Activated CD4-positive, alpha-beta memory T cell treated with anti-CD3 and anti-CD28 coated beads for 36 hours (primary cell): ENCODE results near the gene MKX. TPM values are rescaled to one million over a fixed set of nuclear protein-coding genes. Genes with fewer than 3 reads are reported as not detected.

ENCODE experiments used
- CTCF ChIA-PET: fragments of 350-600 bp; sonication (Branson Sonifier 250); formaldehyde crosslinking; loops from one replicate; lab custom pipeline; 2021; ENCODE audit warnings: antibody characterized with exemption, inconsistent platforms; lab: Charles Lee
- POLR2A ChIA-PET: fragments of 350-600 bp; sonication (Branson Sonifier 250); formaldehyde crosslinking; loops from one replicate; lab custom pipeline; 2021; ENCODE audit warnings: antibody characterized with exemption; lab: Charles Lee
- DNase-seq: peaks from one replicate; pipeline ENCODE4 v3.0.0-alpha.2; 2020
- H3K27ac Mint-ChIP-seq: one replicate; pipeline ENCODE4 v1.8.0; 2021; ENCODE audit warnings: mixed read lengths
- H3K27me3 Mint-ChIP-seq: one replicate; pipeline ENCODE4 v1.8.0; 2021; ENCODE audit warnings: mixed read lengths
- H3K36me3 Mint-ChIP-seq: one replicate; pipeline ENCODE4 v1.8.0; 2021; ENCODE audit warnings: mixed read lengths
- H3K4me1 Mint-ChIP-seq: one replicate; pipeline ENCODE4 v1.8.0; 2021; ENCODE audit warnings: low read depth, mixed read lengths
- H3K4me3 Mint-ChIP-seq: one replicate; pipeline ENCODE4 v1.8.0; 2021; ENCODE audit warnings: mild to moderate bottlenecking, mixed read lengths
- H3K9me3 Mint-ChIP-seq: one replicate; pipeline ENCODE4 v1.8.0; 2021; ENCODE audit warnings: mixed read lengths
- intact Hi-C: fragments of 100-400 bp; cut with micrococcal nuclease; formaldehyde crosslinking; loops from one replicate; pipeline ENCODE4 v1.15.1; 2023
- total RNA-seq, 2 experiments: library from RNA; stranded (reverse); gene quantifications; one replicate each; pipeline ENCODE4 v1.2.3, GENCODE V29; 2021

Gene MKX
- total RNA-seq, 2 experiments from 2014 or later = 0.38 to 0.63 TPM

DNA sequence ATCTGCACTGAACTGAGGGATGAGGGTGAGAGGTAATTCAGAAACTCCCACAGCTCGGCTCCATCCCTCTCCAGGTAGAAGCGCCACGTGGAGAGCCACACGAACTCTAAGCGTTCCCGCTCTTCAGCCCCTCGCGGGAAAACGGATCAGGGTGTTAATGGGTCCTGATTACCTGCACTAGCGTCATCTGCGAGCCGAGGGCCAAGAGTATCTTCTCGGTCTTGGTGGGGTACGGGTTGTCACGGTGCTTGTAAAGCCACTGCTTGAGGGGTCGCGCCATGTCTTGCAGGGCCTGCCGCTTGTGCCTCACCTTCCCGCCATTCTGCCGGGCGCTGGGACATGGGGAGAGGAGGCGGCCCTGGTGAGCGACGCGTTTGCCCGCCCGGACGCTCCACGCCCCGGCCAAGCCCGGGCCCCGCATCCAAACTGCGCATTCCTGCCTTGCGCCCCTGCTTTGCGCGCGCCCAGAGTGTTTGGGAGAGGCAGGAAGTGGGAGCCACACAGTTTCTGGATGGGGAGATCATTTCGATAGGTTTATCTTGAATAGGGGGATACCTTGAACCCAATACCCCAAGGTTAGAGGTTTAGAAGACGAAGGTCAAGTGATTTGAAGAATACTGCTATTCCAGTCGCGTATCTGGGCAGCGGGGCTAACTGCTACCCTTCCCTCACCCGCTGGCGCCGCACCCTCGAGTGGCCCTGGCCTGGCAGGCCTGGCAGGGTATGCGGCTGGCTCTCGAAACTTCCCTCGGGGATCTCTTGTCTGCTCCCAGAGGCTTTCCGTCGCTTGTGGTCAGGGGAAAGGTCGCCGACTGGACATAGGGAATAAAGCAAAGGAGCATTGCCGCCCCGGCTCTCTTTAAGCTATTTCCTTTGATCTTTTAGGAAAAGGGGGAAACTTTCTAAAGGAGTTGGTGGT lies 4.2 kb downstream of the MKX start:
- ChIA-PET CTCF (interaction anchor here (0.7 to 4.6 kb wide), 13 partner anchors 14 to 653 kb away, joined by 3 to 33 read pairs (median 3); no protein-coding TSS in a partner anchor), POLR2A (interaction anchor here (0.6 kb wide), 1 partner anchor 496 kb away, joined by 3 read pairs; no protein-coding TSS in a partner anchor)
- Mint-ChIP-seq H3K4me1 (peaks cover 31% of the 10 kb centered on the region), H3K27ac (no peak overlapping the region), H3K4me3 (peak overlapping the region; percentile 59), H3K27me3 (peaks cover 39% of the 10 kb centered on the region), H3K9me3 (no peaks in the 10 kb centered on the region), H3K36me3 (no peaks in the 10 kb centered on the region)
- intact Hi-C loops = loop anchor here (1.0 to 10.0 kb wide), 9 partner anchors 239 to 933 kb away; partner anchors contain the start of genes BAMBI, MPP7, ODAD2 and RAB18
- DNase-seq = peak; percentile 13

DNA sequence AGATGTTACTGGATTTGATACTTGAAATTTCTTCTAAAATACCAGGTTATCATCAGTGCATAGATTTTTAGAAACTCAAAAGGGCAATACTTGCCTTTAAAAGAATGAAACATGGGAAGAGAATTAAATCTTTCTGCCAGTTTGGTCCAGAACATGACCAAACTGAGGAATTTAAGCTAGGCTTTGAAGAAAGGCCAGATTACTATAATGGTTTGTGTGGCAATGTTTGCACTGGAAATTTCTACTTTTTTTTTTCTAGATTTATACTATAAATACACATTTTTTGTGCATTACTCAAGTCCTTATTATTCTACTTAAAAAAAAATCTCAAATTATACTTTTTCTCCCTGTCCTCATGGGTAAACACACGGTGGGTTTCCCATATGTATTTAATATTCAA lies 9.2 kb downstream of the MKX start:
- H3K4me3 Mint-ChIP-seq = no peak overlapping the region
- no peaks in the 10 kb centered on the region for H3K36me3 Mint-ChIP-seq
- H3K27ac Mint-ChIP-seq = no peak overlapping the region
- peaks cover 29% of the 10 kb centered on the region for H3K27me3 Mint-ChIP-seq
- no peaks in the 10 kb centered on the region for H3K9me3 Mint-ChIP-seq
- ChIA-PET POLR2A (no interaction called here), CTCF (no interaction called here)
- intact Hi-C loops = no loop called here
- peaks cover 6% of the 10 kb centered on the region for H3K4me1 Mint-ChIP-seq
- no peak for DNase-seq

DNA sequence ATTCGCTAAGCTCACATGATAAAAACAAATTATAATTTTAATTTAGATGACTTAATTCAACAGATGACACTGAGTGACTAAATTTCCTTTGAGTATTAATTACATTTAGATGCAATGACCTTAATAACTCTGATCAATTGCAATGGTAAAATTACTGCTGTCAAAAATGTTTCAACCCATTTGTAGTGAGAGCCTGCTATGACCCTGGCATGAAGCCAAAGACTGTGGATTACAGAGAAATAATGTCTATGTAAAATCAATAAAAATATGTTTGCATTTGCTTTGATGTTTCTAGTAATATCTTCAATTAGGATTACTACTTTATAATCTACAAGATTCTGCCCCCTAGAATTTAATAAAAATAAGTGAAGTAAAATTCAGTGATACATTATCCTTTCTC lies 15.6 kb downstream of the MKX start:
- no peak overlapping the region for H3K4me3 Mint-ChIP-seq
- peaks cover 13% of the 10 kb centered on the region for H3K27me3 Mint-ChIP-seq
- no peaks in the 10 kb centered on the region for H3K9me3 Mint-ChIP-seq
- H3K4me1 Mint-ChIP-seq = no peaks in the 10 kb centered on the region
- no peaks in the 10 kb centered on the region for H3K36me3 Mint-ChIP-seq
- intact Hi-C loops = no loop called here
- no peak overlapping the region for H3K27ac Mint-ChIP-seq
- POLR2A ChIA-PET = no interaction called here
- CTCF ChIA-PET = no interaction called here
- no peak for DNase-seq

DNA sequence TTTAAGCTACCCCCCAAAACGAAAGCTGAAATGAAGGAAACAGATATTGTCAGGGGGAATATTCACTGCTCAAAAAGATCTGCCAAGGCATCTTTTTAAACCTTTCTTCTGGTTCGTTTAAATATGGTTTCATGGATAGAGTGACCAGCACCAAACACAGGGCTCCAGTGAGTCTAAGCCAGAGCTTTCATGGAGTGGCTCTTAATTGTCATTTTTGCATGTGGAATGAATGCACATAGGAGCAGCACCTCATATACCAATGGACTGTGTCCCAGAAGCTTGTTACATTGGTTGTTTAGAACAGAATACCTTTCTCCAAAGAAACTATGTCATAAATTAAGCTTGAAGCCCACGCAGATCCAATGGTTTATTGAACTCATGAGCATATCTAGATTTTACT lies 17.3 kb downstream of the MKX start:
- no peaks in the 10 kb centered on the region for H3K9me3 Mint-ChIP-seq
- H3K27ac Mint-ChIP-seq = no peak overlapping the region
- intact Hi-C loops = no loop called here
- H3K4me1 Mint-ChIP-seq = peaks cover 3% of the 10 kb centered on the region
- no peak for DNase-seq
- ChIA-PET POLR2A (no interaction called here), CTCF (no interaction called here)
- H3K27me3 Mint-ChIP-seq = peaks cover 10% of the 10 kb centered on the region
- H3K4me3 Mint-ChIP-seq = no peak overlapping the region
- no peaks in the 10 kb centered on the region for H3K36me3 Mint-ChIP-seq

DNA sequence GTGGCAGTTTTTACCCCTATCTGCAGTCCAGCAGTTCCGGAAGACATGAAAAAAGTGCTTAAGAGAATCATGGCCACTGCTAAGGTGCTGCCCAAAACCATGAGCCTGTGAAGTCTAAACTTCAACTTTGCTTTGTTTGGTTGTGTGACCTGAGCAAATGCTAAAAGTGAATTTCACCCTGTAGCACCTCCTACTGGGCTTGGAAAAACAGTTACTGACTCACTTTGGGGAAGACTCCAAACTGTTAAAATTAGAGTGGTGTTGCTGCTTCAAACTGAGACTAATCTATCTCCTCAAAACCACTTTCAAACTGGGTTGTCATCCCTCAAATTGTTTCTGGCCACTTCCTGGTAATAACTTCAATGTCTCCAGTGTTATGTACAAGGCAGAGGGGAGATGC lies 21.3 kb downstream of the MKX start:
- ChIA-PET CTCF (no interaction called here), POLR2A (no interaction called here)
- no peaks in the 10 kb centered on the region for H3K36me3 Mint-ChIP-seq
- peaks cover 25% of the 10 kb centered on the region for H3K27me3 Mint-ChIP-seq
- no peaks in the 10 kb centered on the region for H3K9me3 Mint-ChIP-seq
- no peak for DNase-seq
- intact Hi-C loops = no loop called here
- H3K4me1 Mint-ChIP-seq = peaks cover 4% of the 10 kb centered on the region
- H3K4me3 Mint-ChIP-seq = no peak overlapping the region
- no peak overlapping the region for H3K27ac Mint-ChIP-seq

DNA sequence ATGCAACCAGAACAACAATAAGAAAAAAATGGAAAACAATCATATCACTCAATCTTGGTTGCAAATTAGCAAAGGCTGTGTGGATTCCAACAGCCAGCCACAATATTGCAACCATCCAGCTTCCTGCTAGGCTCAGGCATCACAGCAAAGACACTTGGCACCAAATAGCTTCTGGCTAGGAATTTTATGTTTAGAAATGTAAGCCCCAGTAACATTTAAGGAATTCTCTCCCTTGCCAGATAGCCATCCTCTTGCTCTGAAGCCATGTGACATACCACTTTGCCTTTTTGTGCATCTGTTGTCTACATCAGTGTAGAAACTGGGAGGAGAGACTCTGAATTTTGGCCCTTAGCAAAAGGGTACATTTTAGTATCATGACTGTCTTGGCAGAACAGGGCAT lies 22.2 kb downstream of the MKX start:
- Mint-ChIP-seq H3K27me3 (peaks cover 26% of the 10 kb centered on the region), H3K4me1 (peaks cover 4% of the 10 kb centered on the region), H3K36me3 (no peaks in the 10 kb centered on the region), H3K4me3 (no peak overlapping the region), H3K9me3 (no peaks in the 10 kb centered on the region), H3K27ac (no peak overlapping the region)
- no peak for DNase-seq
- intact Hi-C loops = no loop called here
- ChIA-PET CTCF (interaction anchor here (1.6 kb wide), 1 partner anchor 19 kb away, joined by 3 read pairs; no protein-coding TSS in a partner anchor), POLR2A (no interaction called here)

DNA sequence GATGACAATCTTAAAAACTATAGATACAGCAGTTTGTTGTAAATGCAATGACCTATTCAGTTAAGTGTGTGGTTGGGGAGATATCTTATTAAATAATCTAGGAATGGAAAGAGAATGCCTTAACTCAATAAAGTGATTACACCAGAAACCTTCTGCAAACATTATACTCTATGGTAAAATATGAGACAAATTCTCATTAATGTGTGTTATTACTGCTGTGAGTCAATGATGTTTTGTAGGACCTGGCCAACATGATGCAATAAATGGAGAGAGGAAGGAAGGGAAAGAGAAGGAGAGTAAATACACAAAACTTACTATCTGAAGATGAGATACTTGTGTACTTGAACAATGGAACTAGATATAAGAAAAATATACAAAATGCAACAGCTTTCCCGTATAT lies 25.1 kb downstream of the MKX start:
- ChIA-PET POLR2A (interaction anchor here (0.6 kb wide), 1 partner anchor 1578 kb away, joined by 3 read pairs; no protein-coding TSS in a partner anchor), CTCF (interaction anchor here (0.7 to 0.9 kb wide), 2 partner anchors 22 to 65 kb away, joined by 3 read pairs; no protein-coding TSS in a partner anchor)
- Mint-ChIP-seq H3K27ac (no peak overlapping the region), H3K27me3 (peaks cover 33% of the 10 kb centered on the region), H3K4me1 (peaks cover 4% of the 10 kb centered on the region), H3K9me3 (no peaks in the 10 kb centered on the region), H3K4me3 (no peak overlapping the region), H3K36me3 (no peaks in the 10 kb centered on the region)
- intact Hi-C loops = no loop called here
- no peak for DNase-seq

DNA sequence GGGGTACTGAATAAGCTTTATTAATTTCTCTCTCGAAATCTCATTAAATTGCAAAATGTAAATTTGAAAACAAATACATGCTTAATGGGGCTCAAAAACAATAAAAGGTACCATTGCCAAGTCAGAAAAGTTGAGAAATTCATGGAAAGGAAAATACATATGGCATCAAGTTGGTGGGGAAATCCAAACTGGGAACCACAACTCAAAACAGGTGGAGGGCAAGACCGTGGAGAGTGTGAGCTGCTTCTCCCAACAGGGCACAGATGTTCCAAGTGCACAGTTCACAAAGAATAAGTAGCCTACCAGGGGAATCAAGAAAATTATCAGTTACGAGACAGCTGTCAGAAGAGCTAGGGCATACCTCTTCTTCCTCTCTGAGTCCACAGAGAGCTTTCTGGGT lies 26.6 kb downstream of the MKX start:
- no peak overlapping the region for H3K27ac Mint-ChIP-seq
- no peak overlapping the region for H3K4me3 Mint-ChIP-seq
- H3K36me3 Mint-ChIP-seq = no peaks in the 10 kb centered on the region
- intact Hi-C loops = no loop called here
- ChIA-PET CTCF (interaction anchor here (1.2 kb wide), 1 partner anchor 21 kb away, joined by 3 read pairs; no protein-coding TSS in a partner anchor), POLR2A (no interaction called here)
- no peak for DNase-seq
- peaks cover 36% of the 10 kb centered on the region for H3K27me3 Mint-ChIP-seq
- H3K4me1 Mint-ChIP-seq = peaks cover 4% of the 10 kb centered on the region
- H3K9me3 Mint-ChIP-seq = no peaks in the 10 kb centered on the region

DNA sequence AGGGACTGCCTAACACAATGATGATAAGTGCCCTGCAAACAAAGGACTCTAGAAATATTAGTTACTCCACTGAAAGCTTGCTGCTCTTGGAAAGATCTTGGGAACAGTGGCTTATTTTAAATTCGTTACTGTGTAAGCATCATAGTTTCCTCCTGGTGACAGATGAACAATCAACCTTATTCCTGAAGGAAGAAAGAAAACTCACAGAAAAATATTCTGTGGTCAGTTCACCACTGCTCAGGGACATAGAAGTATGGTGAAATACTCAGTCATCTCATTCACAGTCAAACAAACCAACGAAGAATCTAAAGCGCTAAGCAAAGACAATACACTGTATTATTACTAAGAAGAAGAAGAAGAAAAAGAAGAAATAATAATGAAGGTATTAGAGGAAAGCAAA lies 27.8 kb downstream of the MKX start:
- Mint-ChIP-seq H3K27me3 (peaks cover 39% of the 10 kb centered on the region), H3K4me1 (no peaks in the 10 kb centered on the region), H3K4me3 (no peak overlapping the region), H3K9me3 (no peaks in the 10 kb centered on the region), H3K27ac (no peak overlapping the region), H3K36me3 (no peaks in the 10 kb centered on the region)
- POLR2A ChIA-PET = no interaction called here
- intact Hi-C loops = no loop called here
- DNase-seq = no peak
- CTCF ChIA-PET = interaction anchor here (1.6 kb wide), 1 partner anchor 60 kb away, joined by 3 read pairs; no protein-coding TSS in a partner anchor

DNA sequence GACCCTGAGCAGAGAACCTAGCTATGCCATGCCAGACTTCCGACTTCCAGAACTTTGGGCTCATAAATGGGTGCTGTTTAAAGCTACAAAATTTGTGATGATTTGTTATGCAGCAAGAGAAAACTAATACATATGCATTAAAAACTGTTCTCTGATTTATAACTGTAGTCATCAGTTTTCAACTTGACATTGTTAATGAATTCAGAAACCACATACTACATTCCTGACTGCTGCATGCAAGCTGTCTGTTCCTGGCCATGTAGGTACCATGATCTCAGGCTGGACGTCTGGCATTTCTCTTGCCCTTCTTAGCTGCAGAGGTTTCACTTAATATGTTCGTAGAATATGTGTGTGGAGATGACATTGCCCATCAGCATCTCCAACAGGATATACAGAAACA lies 28.4 kb downstream of the MKX start:
- Mint-ChIP-seq H3K9me3 (no peaks in the 10 kb centered on the region), H3K4me1 (no peaks in the 10 kb centered on the region), H3K4me3 (no peak overlapping the region), H3K27me3 (peaks cover 36% of the 10 kb centered on the region), H3K36me3 (no peaks in the 10 kb centered on the region), H3K27ac (no peak overlapping the region)
- no peak for DNase-seq
- intact Hi-C loops = no loop called here
- POLR2A ChIA-PET = no interaction called here
- CTCF ChIA-PET = interaction anchor here (1.6 kb wide), 1 partner anchor 60 kb away, joined by 3 read pairs; no protein-coding TSS in a partner anchor

DNA sequence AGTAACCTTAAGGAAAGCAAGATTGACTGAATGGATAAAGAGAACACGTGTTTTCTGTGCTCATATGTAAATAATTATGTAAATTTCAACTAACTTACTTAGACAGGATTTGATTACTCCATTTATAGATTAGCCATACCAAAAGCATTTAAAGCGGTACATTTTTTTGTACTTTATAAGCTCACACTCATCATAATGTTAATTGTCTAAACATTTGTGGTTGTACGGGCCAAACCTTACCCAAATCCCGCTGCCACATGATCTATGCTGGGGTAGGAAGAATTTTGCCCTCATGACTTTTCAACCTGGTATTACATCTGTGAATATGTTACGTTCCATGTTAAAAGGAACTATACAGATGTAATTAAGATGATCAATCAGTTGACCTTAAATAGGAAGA lies 29.1 kb downstream of the MKX start:
- Mint-ChIP-seq H3K4me1 (no peaks in the 10 kb centered on the region), H3K27ac (no peak overlapping the region), H3K4me3 (no peak overlapping the region), H3K36me3 (no peaks in the 10 kb centered on the region), H3K9me3 (no peaks in the 10 kb centered on the region), H3K27me3 (peaks cover 34% of the 10 kb centered on the region)
- CTCF ChIA-PET = interaction anchor here (0.6 to 1.6 kb wide), 2 partner anchors 59 to 62 kb away, joined by 3 read pairs; no protein-coding TSS in a partner anchor
- POLR2A ChIA-PET = no interaction called here
- no peak for DNase-seq
- intact Hi-C loops = no loop called here

DNA sequence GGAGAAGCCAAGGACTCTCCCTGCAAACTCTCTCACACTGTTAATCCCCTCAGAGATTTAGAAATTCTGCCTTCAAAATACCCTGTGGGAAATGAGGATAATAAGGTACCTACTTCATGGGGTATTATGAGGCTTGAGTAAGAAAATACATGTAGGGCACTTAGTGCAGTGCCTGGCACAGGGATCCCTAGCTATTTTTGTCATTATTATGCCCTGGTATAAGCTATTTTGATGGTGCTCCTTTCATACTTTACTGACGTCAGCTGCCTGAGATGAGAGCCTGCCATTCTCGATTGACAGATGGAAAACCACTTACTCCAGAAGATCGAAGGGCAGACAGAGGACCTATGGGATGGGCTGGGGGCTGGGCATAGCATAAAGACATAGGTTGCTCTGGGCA lies 30.1 kb downstream of the MKX start:
- Mint-ChIP-seq H3K27me3 (peaks cover 26% of the 10 kb centered on the region), H3K4me1 (no peaks in the 10 kb centered on the region), H3K4me3 (no peak overlapping the region), H3K27ac (no peak overlapping the region), H3K9me3 (no peaks in the 10 kb centered on the region), H3K36me3 (no peaks in the 10 kb centered on the region)
- ChIA-PET CTCF (no interaction called here), POLR2A (no interaction called here)
- DNase-seq = no peak
- intact Hi-C loops = no loop called here
